SK-N-SH (cell line): ENCODE measurements around the gene ADCK1. TPM values are rescaled to one million over a fixed set of nuclear protein-coding genes. Genes with fewer than 3 reads are reported as not detected.

Source experiments
- CTCF ChIA-PET: fragments of 300-600, 350-600 bp; formaldehyde crosslinking; extraction: SDS; loops from one replicate; lab custom pipeline; 2021; lab: Yijun Ruan, JAX
- POLR2A ChIA-PET: fragments of 350-600 bp; sonication (Branson Sonifier 250); formaldehyde crosslinking; extraction: SDS; loops from one replicate; lab custom pipeline; 2020; ENCODE audit warnings: antibody characterized with exemption, inconsistent platforms; lab: Yijun Ruan, JAX
- DNase-seq: peaks from one replicate; pipeline ENCODE4 v3.0.0; 2012
- H2AFZ ChIP-seq: fragments of 200-600 bp; sonication (generic); 2 replicates; pipeline ENCODE4 v1.8.1; 2016; ENCODE audit warnings: antibody characterized with exemption, mild to moderate bottlenecking, low read depth
- H3F3A ChIP-seq: fragments of 200-600 bp; sonication (generic); replicated peaks from 2 replicates; pipeline ENCODE3; 2016; ENCODE audit warnings: antibody characterized with exemption, mild to moderate bottlenecking; ENCODE audit not compliant: insufficient read depth
- H3K27ac ChIP-seq, 2 experiments: fragments of 200-500 bp in 1 of 2; fragments of 200-600 bp in 1 of 2; sonication (Bioruptor generic) in 1 of 2; sonication (generic), shearing (Covaris generic) in 1 of 2; 2 replicates each; pipeline versions ENCODE4 v1.5.1 to v1.6.1; 2014 to 2016; ENCODE audit warnings: low read depth in 2 of 2, inconsistent platforms in 1 of 2, low read length in 1 of 2, mild to moderate bottlenecking in 1 of 2, mixed read lengths in 1 of 2
- H3K27me3 ChIP-seq: fragments of 200-600 bp; sonication (generic), shearing (Covaris generic); 2 replicates; pipeline ENCODE4 v1.6.1; 2016; ENCODE audit warnings: mixed run types; ENCODE audit not compliant: insufficient read depth
- H3K36me3 ChIP-seq, 2 experiments: fragments of 200-500 bp in 1 of 2; fragments of 200-600 bp in 1 of 2; sonication (Bioruptor generic) in 1 of 2; sonication (generic) in 1 of 2; replicated peaks in 1 of 2; 2 replicates each; pipeline versions ENCODE3 to v1.5.1; 2014 to 2016; ENCODE audit warnings: low read length in 1 of 2, mild to moderate bottlenecking in 1 of 2; ENCODE audit not compliant: insufficient read depth in 2 of 2, control insufficient read depth in 1 of 2
- H3K4me1 ChIP-seq, 2 experiments: fragments of 200-500 bp in 1 of 2; fragments of 200-600 bp in 1 of 2; sonication (Bioruptor generic) in 1 of 2; sonication (generic), shearing (Covaris generic) in 1 of 2; 2 replicates each; pipeline versions ENCODE4 v1.5.1 to v1.6.1; 2014 to 2016; ENCODE audit warnings: low read depth in 1 of 2, low read length in 1 of 2, mixed run types in 1 of 2; ENCODE audit not compliant: insufficient read depth in 2 of 2, control insufficient read depth in 1 of 2
- H3K4me2 ChIP-seq: fragments of 200-600 bp; sonication (generic), shearing (Covaris generic); 2 replicates; pipeline ENCODE4 v1.6.1; 2017; ENCODE audit warnings: mixed run types
- H3K4me3 ChIP-seq, 2 experiments: fragments of 200-500 bp in 1 of 2; fragments of 200-600 bp in 1 of 2; sonication (Bioruptor generic) in 1 of 2; sonication (generic), shearing (Covaris generic) in 1 of 2; 2 replicates each; pipeline versions ENCODE4 v1.5.1 to v1.8.1; 2014 to 2016; ENCODE audit warnings: low read depth in 2 of 2, inconsistent platforms in 1 of 2, low read length in 1 of 2, mild to moderate bottlenecking in 1 of 2, mixed read lengths in 1 of 2, moderate library complexity in 1 of 2
- H3K79me2 ChIP-seq: fragments of 200-600 bp; sonication (generic); 2 replicates; pipeline ENCODE4 v1.8.1; 2017; ENCODE audit warnings: mild to moderate bottlenecking; ENCODE audit not compliant: insufficient read depth
- H3K9ac ChIP-seq: fragments of 200-600 bp; sonication (generic); 2 replicates; pipeline ENCODE4 v1.6.1; 2017; ENCODE audit warnings: mixed run types
- H3K9me2 ChIP-seq: fragments of 200-600 bp; sonication (generic); 2 replicates; pipeline ENCODE4 v1.6.1; 2017; ENCODE audit warnings: mixed run types
- H3K9me3 ChIP-seq: fragments of 200-600 bp; sonication (generic); 2 replicates; pipeline ENCODE4 v1.6.1; 2017; ENCODE audit warnings: mixed run types, mild to moderate bottlenecking, moderate library complexity
- H4K20me1 ChIP-seq: fragments of 200-600 bp; sonication (generic); 2 replicates; pipeline ENCODE4 v1.6.1; 2017; ENCODE audit warnings: mild to moderate bottlenecking, mixed run types; ENCODE audit not compliant: insufficient read depth
- CHD2 ChIP-seq: fragments of 150-350 bp; IDR thresholded peaks from 2 replicates; pipeline ENCODE4 v1.6.1; 2018; ENCODE audit warnings: low read length; ENCODE audit not compliant: partially characterized antibody
- ELF1 ChIP-seq: IDR thresholded peaks from 2 replicates; pipeline ENCODE4 v1.4.0; 2012
- FOXJ3 ChIP-seq: sonication (generic); formaldehyde crosslinking; IDR thresholded peaks from 2 replicates; pipeline ENCODE4 v1.5.1; 2020; ENCODE audit warnings: mild to moderate bottlenecking, missing genetic modification reagents
- FOXM1 ChIP-seq: IDR thresholded peaks from 2 replicates; pipeline ENCODE4 v1.4.0; 2012; ENCODE audit warnings: low read depth, mild to moderate bottlenecking
- GABPA ChIP-seq: IDR thresholded peaks from 2 replicates; pipeline ENCODE4 v1.4.0; 2012; ENCODE audit warnings: low read depth, mild to moderate bottlenecking
- JUND ChIP-seq: IDR thresholded peaks from 2 replicates; pipeline ENCODE4 v1.4.0; 2012
- MXI1 ChIP-seq: IDR thresholded peaks from 2 replicates; pipeline ENCODE4 v1.6.1; 2012; ENCODE audit warnings: mild to moderate bottlenecking, low read depth, low read length, improper control_type of control experiment
- RAD21 ChIP-seq: IDR thresholded peaks from 2 replicates; pipeline ENCODE4 v1.6.1; 2012; ENCODE audit warnings: mild to moderate bottlenecking, low read length
- RFX5 ChIP-seq: IDR thresholded peaks from 2 replicates; pipeline ENCODE4 v1.6.1; 2012; ENCODE audit warnings: mild to moderate bottlenecking, improper control_type of control experiment, low read length
- RXRA ChIP-seq: IDR thresholded peaks from 2 replicates; pipeline ENCODE4 v1.4.0; 2012; ENCODE audit warnings: low read depth, mild to moderate bottlenecking, borderline replicate concordance
- SMC3 ChIP-seq: IDR thresholded peaks from 2 replicates; pipeline ENCODE4 v1.6.1; 2012; ENCODE audit warnings: low read depth, low read length, improper control_type of control experiment
- TAF1 ChIP-seq: IDR thresholded peaks from 2 replicates; pipeline ENCODE4 v1.6.1; 2012; ENCODE audit warnings: low read depth, mild to moderate bottlenecking, low read length, moderate library complexity, borderline replicate concordance
- YY1 ChIP-seq: IDR thresholded peaks from 2 replicates; pipeline ENCODE4 v1.4.0; 2012; ENCODE audit warnings: low read depth, mild to moderate bottlenecking
- WGBS: methylation state at CpG from one replicate; pipeline ENCODE4 v1.1.6; 2017; ENCODE audit warnings: low lambda C conversion rate; 5-methylcytosine and 5-hydroxymethylcytosine counted together
- polyA plus RNA-seq, 3 experiments: library from polyadenylated mRNA; depleted of rRNA; stranded (reverse); fragments of >200 nt; gene quantifications; 2 replicates each; pipeline ENCODE4 v1.2.3, GENCODE V29; 2012
- TF ChIP-seq, protein P1 (sequence below): IDR thresholded peaks from 2 replicates; pipeline ENCODE4; 2012
- TF ChIP-seq, protein P2 (sequence below): IDR thresholded peaks from 2 replicates; pipeline ENCODE4 v1.6.1; 2012; ENCODE audit warnings: mild to moderate bottlenecking, low read depth, low read length, moderate library complexity
- TF ChIP-seq, protein P3 (sequence below): IDR thresholded peaks from 2 replicates; pipeline ENCODE4 v1.4.0; 2012; ENCODE audit warnings: low read depth

ADCK1 gene
- polyA plus RNA-seq, 1 of the 3 experiments (the other 2 are of a cell fraction) = 11.4 TPM

DNA sequence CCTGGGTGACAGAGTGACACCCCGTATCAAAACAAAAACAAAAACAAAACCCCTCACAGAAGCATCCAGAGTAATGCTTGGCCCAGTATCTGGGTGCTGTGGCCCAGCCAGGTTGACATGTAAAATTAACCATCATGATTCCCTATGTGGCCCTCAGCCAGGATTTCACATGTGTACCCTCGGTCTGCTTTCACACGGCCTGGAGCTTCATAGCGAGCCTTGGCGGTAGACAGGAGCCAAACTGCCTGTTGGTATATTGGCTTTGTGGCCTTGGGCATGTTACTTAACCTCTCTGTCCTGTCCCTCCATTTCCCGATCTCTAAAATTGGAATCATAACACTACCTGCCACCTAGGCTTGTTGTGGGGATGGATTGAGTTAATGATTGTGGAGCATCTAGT is 65.5 kb downstream of the ADCK1 start:
- no peak overlapping the region for H2AFZ ChIP-seq
- no peak for TF ChIP-seq ELF1
- no peak for TF ChIP-seq TAF1
- TF ChIP-seq YY1 = no peak
- TF ChIP-seq, protein P1, sequence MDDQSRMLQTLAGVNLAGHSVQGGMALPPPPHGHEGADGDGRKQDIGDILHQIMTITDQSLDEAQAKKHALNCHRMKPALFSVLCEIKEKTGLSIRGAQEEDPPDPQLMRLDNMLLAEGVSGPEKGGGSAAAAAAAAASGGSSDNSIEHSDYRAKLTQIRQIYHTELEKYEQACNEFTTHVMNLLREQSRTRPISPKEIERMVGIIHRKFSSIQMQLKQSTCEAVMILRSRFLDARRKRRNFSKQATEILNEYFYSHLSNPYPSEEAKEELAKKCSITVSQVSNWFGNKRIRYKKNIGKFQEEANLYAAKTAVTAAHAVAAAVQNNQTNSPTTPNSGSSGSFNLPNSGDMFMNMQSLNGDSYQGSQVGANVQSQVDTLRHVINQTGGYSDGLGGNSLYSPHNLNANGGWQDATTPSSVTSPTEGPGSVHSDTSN = no peak
- no peak for TF ChIP-seq SMC3
- TF ChIP-seq RFX5 = no peak
- TF ChIP-seq FOXM1 = no peak
- TF ChIP-seq, protein P2, sequence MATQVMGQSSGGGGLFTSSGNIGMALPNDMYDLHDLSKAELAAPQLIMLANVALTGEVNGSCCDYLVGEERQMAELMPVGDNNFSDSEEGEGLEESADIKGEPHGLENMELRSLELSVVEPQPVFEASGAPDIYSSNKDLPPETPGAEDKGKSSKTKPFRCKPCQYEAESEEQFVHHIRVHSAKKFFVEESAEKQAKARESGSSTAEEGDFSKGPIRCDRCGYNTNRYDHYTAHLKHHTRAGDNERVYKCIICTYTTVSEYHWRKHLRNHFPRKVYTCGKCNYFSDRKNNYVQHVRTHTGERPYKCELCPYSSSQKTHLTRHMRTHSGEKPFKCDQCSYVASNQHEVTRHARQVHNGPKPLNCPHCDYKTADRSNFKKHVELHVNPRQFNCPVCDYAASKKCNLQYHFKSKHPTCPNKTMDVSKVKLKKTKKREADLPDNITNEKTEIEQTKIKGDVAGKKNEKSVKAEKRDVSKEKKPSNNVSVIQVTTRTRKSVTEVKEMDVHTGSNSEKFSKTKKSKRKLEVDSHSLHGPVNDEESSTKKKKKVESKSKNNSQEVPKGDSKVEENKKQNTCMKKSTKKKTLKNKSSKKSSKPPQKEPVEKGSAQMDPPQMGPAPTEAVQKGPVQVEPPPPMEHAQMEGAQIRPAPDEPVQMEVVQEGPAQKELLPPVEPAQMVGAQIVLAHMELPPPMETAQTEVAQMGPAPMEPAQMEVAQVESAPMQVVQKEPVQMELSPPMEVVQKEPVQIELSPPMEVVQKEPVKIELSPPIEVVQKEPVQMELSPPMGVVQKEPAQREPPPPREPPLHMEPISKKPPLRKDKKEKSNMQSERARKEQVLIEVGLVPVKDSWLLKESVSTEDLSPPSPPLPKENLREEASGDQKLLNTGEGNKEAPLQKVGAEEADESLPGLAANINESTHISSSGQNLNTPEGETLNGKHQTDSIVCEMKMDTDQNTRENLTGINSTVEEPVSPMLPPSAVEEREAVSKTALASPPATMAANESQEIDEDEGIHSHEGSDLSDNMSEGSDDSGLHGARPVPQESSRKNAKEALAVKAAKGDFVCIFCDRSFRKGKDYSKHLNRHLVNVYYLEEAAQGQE = no peak
- TF ChIP-seq MXI1 = no peak
- TF ChIP-seq JUND = no peak
- no peak for TF ChIP-seq RXRA
- no peak for TF ChIP-seq FOXJ3 (CRISPR knock-in tag)
- no peak for TF ChIP-seq GABPA
- TF ChIP-seq RAD21 = no peak
- TF ChIP-seq, protein P3, sequence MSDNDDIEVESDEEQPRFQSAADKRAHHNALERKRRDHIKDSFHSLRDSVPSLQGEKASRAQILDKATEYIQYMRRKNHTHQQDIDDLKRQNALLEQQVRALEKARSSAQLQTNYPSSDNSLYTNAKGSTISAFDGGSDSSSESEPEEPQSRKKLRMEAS = no peak
- TF ChIP-seq CHD2 = no peak
- H3K9me2 ChIP-seq = no peaks in the 10 kb centered on the region
- no peaks in the 10 kb centered on the region for H3K9me3 ChIP-seq
- no peak overlapping the region for H3K4me3 ChIP-seq
- H4K20me1 ChIP-seq = no peaks in the 10 kb centered on the region
- no peaks in the 10 kb centered on the region for H3K79me2 ChIP-seq
- H3K9ac ChIP-seq = no peak overlapping the region
- no peaks in the 10 kb centered on the region for H3K36me3 ChIP-seq
- no peaks in the 10 kb centered on the region for H3F3A ChIP-seq
- no peaks in the 10 kb centered on the region; a peak in 1 of 4 replicates for H3K4me1 ChIP-seq
- no peak overlapping the region for H3K4me2 ChIP-seq
- ChIA-PET CTCF (interaction anchor here (0.6 to 3.1 kb wide), 3 partner anchors 8 to 701 kb away, joined by 3 to 10 read pairs (median 3); no protein-coding TSS in a partner anchor), POLR2A (no interaction called here)
- no peak overlapping the region for H3K27ac ChIP-seq
- 75% methylated on average over 6 of the region's 6 CpGs for WGBS
- no peak for DNase-seq
- H3K27me3 ChIP-seq = no peaks in the 10 kb centered on the region
